Mesenchymal stem cell (in vitro differentiated cells and primary cell): ENCODE measurements around the gene SUGCT.
A peak's percentile ranks its signal among the peaks of the same experiment; 100 is the strongest.

Experiments
- DNase-seq: peaks from one replicate; pipeline ENCODE4 v3.0.0-alpha.2; 2013
- H2AFZ ChIP-seq: one replicate; pipeline ENCODE4 v1.6.1; 2013; ENCODE audit warnings: low read depth, mild to moderate bottlenecking, control low read depth, inconsistent platforms, low read length, moderate library complexity
- H2AK5ac ChIP-seq: 2 replicates; pipeline ENCODE4 v1.6.1; 2013; ENCODE audit warnings: low read length, moderate library complexity, mild to moderate bottlenecking, inconsistent platforms; ENCODE audit not compliant: severe bottlenecking
- H2BK120ac ChIP-seq: one replicate; pipeline ENCODE4 v1.6.1; 2013; ENCODE audit warnings: low read depth, mild to moderate bottlenecking, inconsistent platforms, low read length, moderate library complexity
- H2BK12ac ChIP-seq, 2 experiments: one replicate each; pipeline ENCODE4 v1.6.1; 2013; ENCODE audit warnings: inconsistent platforms in 2 of 2, low read length in 2 of 2, mild to moderate bottlenecking in 2 of 2, moderate library complexity in 2 of 2, control low read depth in 1 of 2
- H2BK15ac ChIP-seq: one replicate; pipeline ENCODE4 v1.6.1; 2013; ENCODE audit warnings: mild to moderate bottlenecking, low read depth, inconsistent platforms; ENCODE audit not compliant: poor library complexity, severe bottlenecking
- H2BK5ac ChIP-seq: 2 replicates; pipeline ENCODE4 v1.6.1; 2013; ENCODE audit warnings: low read depth, mild to moderate bottlenecking, low read length, control low read depth, inconsistent platforms; ENCODE audit not compliant: poor library complexity, severe bottlenecking
- H3K14ac ChIP-seq, 2 experiments: one replicate each; pipeline ENCODE4 v1.6.1; 2013; ENCODE audit warnings: inconsistent platforms in 2 of 2, low read length in 2 of 2, control low read depth in 1 of 2, mild to moderate bottlenecking in 1 of 2, moderate library complexity in 1 of 2
- H3K18ac ChIP-seq, 2 experiments: one replicate each; pipeline ENCODE4 v1.6.1; 2013; ENCODE audit warnings: inconsistent platforms in 2 of 2, low read length in 2 of 2, control low read depth in 1 of 2, low read depth in 1 of 2, mild to moderate bottlenecking in 1 of 2
- H3K23ac ChIP-seq, 2 experiments: one replicate each; pipeline ENCODE4 v1.6.1; 2013; ENCODE audit warnings: inconsistent platforms in 2 of 2, low read length in 2 of 2, mild to moderate bottlenecking in 2 of 2, moderate library complexity in 2 of 2, control low read depth in 1 of 2
- H3K27ac ChIP-seq: 2 replicates; pipeline ENCODE4 v1.5.1; 2013; ENCODE audit warnings: mild to moderate bottlenecking, moderate library complexity, low read length, control low read depth, inconsistent platforms; ENCODE audit not compliant: poor library complexity, severe bottlenecking
- H3K27me3 ChIP-seq, 2 experiments: 2 replicates each; pipeline versions ENCODE4 v1.6.1 to v1.7.0; 2013; ENCODE audit warnings: low read length in 2 of 2, mild to moderate bottlenecking in 2 of 2, moderate library complexity in 2 of 2, control low read depth in 1 of 2, inconsistent platforms in 1 of 2; ENCODE audit not compliant: control insufficient read depth in 1 of 2, insufficient read depth in 1 of 2
- H3K36me3 ChIP-seq, 2 experiments: 2 replicates each; pipeline versions ENCODE4 v1.6.1 to v1.7.0; 2013; ENCODE audit warnings: low read length in 2 of 2, control low read depth in 1 of 2, inconsistent platforms in 1 of 2, low read depth in 1 of 2, mild to moderate bottlenecking in 1 of 2; ENCODE audit not compliant: insufficient read depth in 2 of 2, control insufficient read depth in 1 of 2
- H3K4ac ChIP-seq, 2 experiments: one replicate each; pipeline ENCODE4 v1.6.1; 2013; ENCODE audit warnings: inconsistent platforms in 2 of 2, low read length in 2 of 2, mild to moderate bottlenecking in 2 of 2, moderate library complexity in 2 of 2, control low read depth in 1 of 2, low read depth in 1 of 2
- H3K4me1 ChIP-seq: 2 replicates; pipeline ENCODE4 v1.6.1; 2013; ENCODE audit warnings: low read depth, low read length, control low read depth; ENCODE audit not compliant: control insufficient read depth, insufficient read depth
- H3K4me2 ChIP-seq: 2 replicates; pipeline ENCODE4 v1.6.1; 2013; ENCODE audit warnings: low read length, mild to moderate bottlenecking, inconsistent platforms; ENCODE audit not compliant: poor library complexity, severe bottlenecking
- H3K4me3 ChIP-seq, 2 experiments: 2 replicates each; pipeline versions ENCODE4 v1.5.1 to v1.7.0; 2013; ENCODE audit warnings: low read length in 2 of 2, mild to moderate bottlenecking in 2 of 2, control low read depth in 1 of 2, low read depth in 1 of 2; ENCODE audit not compliant: insufficient read depth in 1 of 2
- H3K79me1 ChIP-seq: replicated peaks from 2 replicates; pipeline ENCODE4 v1.6.1; 2013; ENCODE audit warnings: mild to moderate bottlenecking, control low read depth, low read length, inconsistent platforms; ENCODE audit not compliant: poor library complexity, severe bottlenecking
- H3K9ac ChIP-seq: 2 replicates; pipeline ENCODE4 v1.7.0; 2013; ENCODE audit warnings: mild to moderate bottlenecking, low read length, moderate library complexity
- H3K9me3 ChIP-seq: 2 replicates; pipeline ENCODE4 v1.7.0; 2013; ENCODE audit warnings: mild to moderate bottlenecking, low read length; ENCODE audit not compliant: control insufficient read depth
- H4K8ac ChIP-seq: one replicate; pipeline ENCODE4 v1.6.1; 2013; ENCODE audit warnings: inconsistent platforms, mild to moderate bottlenecking, low read length, moderate library complexity
- H4K91ac ChIP-seq: one replicate; pipeline ENCODE4 v1.6.1; 2013; ENCODE audit warnings: mild to moderate bottlenecking, low read length, inconsistent platforms
- WGBS: methylation state at CpG from one replicate; pipeline ENCODE4 v1.1.7; 2013; ENCODE audit warnings: mixed read lengths; 5-methylcytosine and 5-hydroxymethylcytosine counted together

SUGCT gene

DNA sequence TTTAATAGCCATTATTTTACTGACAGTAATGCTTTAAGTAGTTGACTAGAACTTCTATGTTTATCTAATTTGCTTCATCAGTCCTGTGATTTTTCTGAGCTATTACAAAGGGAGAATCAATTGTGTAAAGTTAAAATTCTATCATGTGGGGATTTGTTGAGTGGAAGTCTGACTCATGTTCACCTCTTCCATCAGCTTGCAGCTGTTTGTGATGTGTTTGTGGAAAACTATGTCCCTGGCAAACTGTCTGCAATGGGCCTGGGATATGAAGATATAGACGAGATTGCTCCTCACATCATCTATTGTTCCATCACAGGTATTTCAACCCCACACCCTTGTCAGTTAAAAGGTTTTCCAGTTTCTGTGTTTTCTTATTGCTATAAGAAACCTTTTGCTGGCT lies 59.9 kb downstream of the SUGCT start:
- no peak overlapping the region for H3K23ac ChIP-seq
- WGBS, result no CpG with 5 or more reads among the region's 1 CpG
- no peak overlapping the region for H3K4me2 ChIP-seq
- peaks cover 3% of the 10 kb centered on the region for H3K4me1 ChIP-seq
- H3K14ac ChIP-seq, result no peak overlapping the region
- H3K9ac ChIP-seq, result peak overlapping the region; percentile 48
- no peak overlapping the region for H4K8ac ChIP-seq
- no peak overlapping the region for H2AFZ ChIP-seq
- peak; percentile 70 for DNase-seq
- no peak overlapping the region for H3K4me3 ChIP-seq
- peaks cover 0 to 2% of the 10 kb centered on the region in 2 experiments for H3K36me3 ChIP-seq
- no peaks in the 10 kb centered on the region for H3K79me1 ChIP-seq
- H2BK12ac ChIP-seq, result no peak overlapping the region
- H2AK5ac ChIP-seq, result no peak overlapping the region
- no peak overlapping the region for H3K4ac ChIP-seq
- H2BK5ac ChIP-seq, result no peak overlapping the region
- peak overlapping the region; percentile 12 for H3K27ac ChIP-seq
- H2BK120ac ChIP-seq, result no peak overlapping the region
- no peak overlapping the region for H2BK15ac ChIP-seq
- no peaks in the 10 kb centered on the region for H3K9me3 ChIP-seq
- no peak overlapping the region for H3K18ac ChIP-seq
- H4K91ac ChIP-seq, result no peak overlapping the region
- H3K27me3 ChIP-seq, result no peaks in the 10 kb centered on the region

GRCh38 chr7:40197527-40197926 lies 62.7 kb downstream of the SUGCT start:
- H2BK12ac ChIP-seq, result no peak overlapping the region
- H3K4me1 ChIP-seq, result peaks cover 6% of the 10 kb centered on the region
- no peak overlapping the region for H2BK120ac ChIP-seq
- no peak overlapping the region for H3K14ac ChIP-seq
- DNase-seq, result no peak
- H3K23ac ChIP-seq, result no peak overlapping the region
- H2AFZ ChIP-seq, result no peak overlapping the region
- no peak overlapping the region for H2BK15ac ChIP-seq
- 100% methylated on average over 1 of the region's 2 CpGs for WGBS
- H4K8ac ChIP-seq, result no peak overlapping the region
- no peak overlapping the region for H3K4me2 ChIP-seq
- no peak overlapping the region for H3K27ac ChIP-seq
- no peak overlapping the region for H3K9ac ChIP-seq
- H2BK5ac ChIP-seq, result no peak overlapping the region
- H3K27me3 ChIP-seq, result no peaks in the 10 kb centered on the region
- H2AK5ac ChIP-seq, result no peak overlapping the region
- H3K4ac ChIP-seq, result no peak overlapping the region
- no peaks in the 10 kb centered on the region for H3K79me1 ChIP-seq
- H4K91ac ChIP-seq, result no peak overlapping the region
- no peaks in the 10 kb centered on the region for H3K9me3 ChIP-seq
- H3K4me3 ChIP-seq, result no peak overlapping the region
- no peaks in the 10 kb centered on the region for H3K36me3 ChIP-seq
- H3K18ac ChIP-seq, result no peak overlapping the region

DNA sequence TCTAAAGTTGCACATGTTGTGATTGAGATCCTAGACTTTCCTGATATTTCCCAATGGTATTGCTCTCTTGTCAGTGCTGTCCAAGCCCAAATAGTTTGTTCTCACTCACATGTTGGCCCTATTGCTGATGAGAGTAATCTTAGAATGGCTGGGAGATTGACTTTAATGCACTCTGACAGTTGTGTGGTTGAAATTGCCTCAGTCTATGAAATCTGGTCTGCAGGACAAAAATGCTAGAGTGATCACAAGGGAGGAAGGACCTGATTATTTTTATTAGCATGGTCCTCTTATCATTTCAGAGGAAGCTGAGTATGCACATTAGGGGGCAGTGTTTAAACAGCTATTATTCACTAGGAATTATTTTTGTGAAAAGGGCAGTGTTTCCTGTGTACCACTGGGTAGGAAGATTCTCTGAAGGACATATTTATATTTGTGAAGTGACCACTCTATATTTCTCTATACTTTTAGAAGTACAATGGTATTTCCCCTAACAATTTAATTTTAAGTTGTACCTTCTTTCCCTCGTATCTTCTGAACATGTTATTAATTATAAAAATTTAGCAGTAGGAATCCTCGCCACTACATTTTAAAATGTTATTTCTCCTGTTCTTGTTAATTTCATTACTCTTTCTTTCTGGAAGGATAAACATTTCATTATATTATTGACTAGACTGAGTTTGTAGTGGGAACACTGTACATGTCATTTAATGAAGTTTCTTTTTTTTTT lies 64.4 kb downstream of the SUGCT start:
- no CpG with 5 or more reads among the region's 2 CpGs for WGBS
- Histone ChIP-seq H2BK12ac (no peak overlapping the region), H2AK5ac (no peak overlapping the region), H3K27me3 (no peaks in the 10 kb centered on the region), H3K23ac (no peak overlapping the region), H3K9ac (peak overlapping the region; percentile 88), H3K9me3 (no peaks in the 10 kb centered on the region), H2BK15ac (no peak overlapping the region), H3K27ac (peak overlapping the region; percentile 1), H3K4me2 (no peak overlapping the region), H3K36me3 (no peaks in the 10 kb centered on the region), H3K4me3 (no peak overlapping the region), H2BK5ac (no peak overlapping the region), H3K14ac (no peak overlapping the region), H3K18ac (no peak overlapping the region), H2AFZ (no peak overlapping the region), H4K91ac (no peak overlapping the region), H2BK120ac (no peak overlapping the region), H3K79me1 (no peaks in the 10 kb centered on the region), H3K4me1 (peaks cover 6% of the 10 kb centered on the region), H3K4ac (no peak overlapping the region), H4K8ac (no peak overlapping the region)
- DNase-seq, result peak; percentile 64

DNA sequence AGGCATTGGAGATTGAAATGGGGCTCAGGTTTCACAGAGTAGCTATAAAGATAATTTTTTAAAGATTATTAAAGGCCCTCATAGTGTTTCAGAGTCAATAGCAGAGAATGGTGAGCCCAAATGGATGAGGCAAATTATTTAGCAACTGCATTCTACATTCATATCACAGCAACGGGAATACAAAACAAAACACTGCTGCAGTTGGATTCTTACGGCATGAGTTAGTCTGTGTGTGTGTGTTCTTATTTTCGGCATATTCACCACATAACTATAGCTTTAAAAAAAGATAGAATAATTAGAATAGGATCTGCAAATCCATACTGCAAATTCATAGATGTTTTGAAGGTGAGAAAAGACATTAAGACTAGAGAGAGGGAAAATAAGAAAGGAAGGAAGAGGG lies 66.0 kb downstream of the SUGCT start:
- Histone ChIP-seq H3K4me2 (no peak overlapping the region), H2BK5ac (no peak overlapping the region), H3K27ac (peak overlapping the region; percentile 33), H3K79me1 (no peaks in the 10 kb centered on the region), H3K4me1 (peaks cover 6% of the 10 kb centered on the region), H3K9ac (peak overlapping the region; percentile 88), H3K4me3 (no peak overlapping the region), H2BK120ac (no peak overlapping the region), H3K18ac (no peak overlapping the region), H3K9me3 (no peaks in the 10 kb centered on the region), H3K14ac (no peak overlapping the region), H2AFZ (no peak overlapping the region), H4K8ac (no peak overlapping the region), H3K36me3 (no peaks in the 10 kb centered on the region), H3K23ac (no peak overlapping the region), H2AK5ac (no peak overlapping the region), H3K4ac (no peak overlapping the region), H2BK12ac (no peak overlapping the region), H2BK15ac (no peak overlapping the region), H4K91ac (no peak overlapping the region), H3K27me3 (no peaks in the 10 kb centered on the region)
- DNase-seq, result peak; percentile 82
- WGBS, result no CpG with 5 or more reads among the region's 3 CpGs
